ENCODE data around the gene COL6A5.

The COL6A5 gene

GRCh38 chr3:130527426-130527825 lies 182.0 kb downstream of the COL6A5 start:
- DNase-seq: no peak

- DNase-seq: no peak
Measured at GRCh38 chr3:130528120-130528519, 182.6 kb downstream of the COL6A5 start.

GRCh38 chr3:130529486-130530215 lies 184.2 kb downstream of the COL6A5 start:
- no peak for DNase-seq

GRCh38 chr3:130533247-130533646 lies 187.8 kb downstream of the COL6A5 start:
- DNase-seq: no peak

Measured in T1000 (cell line).